Measurements from ENCODE around the gene ADAMTS17. TPM values are rescaled to one million over a fixed set of nuclear protein-coding genes. Genes with fewer than 3 reads are reported as not detected.

Gene ADAMTS17
- total RNA-seq, 1 experiment from 2014 or later, result 7.7 TPM

DNA sequence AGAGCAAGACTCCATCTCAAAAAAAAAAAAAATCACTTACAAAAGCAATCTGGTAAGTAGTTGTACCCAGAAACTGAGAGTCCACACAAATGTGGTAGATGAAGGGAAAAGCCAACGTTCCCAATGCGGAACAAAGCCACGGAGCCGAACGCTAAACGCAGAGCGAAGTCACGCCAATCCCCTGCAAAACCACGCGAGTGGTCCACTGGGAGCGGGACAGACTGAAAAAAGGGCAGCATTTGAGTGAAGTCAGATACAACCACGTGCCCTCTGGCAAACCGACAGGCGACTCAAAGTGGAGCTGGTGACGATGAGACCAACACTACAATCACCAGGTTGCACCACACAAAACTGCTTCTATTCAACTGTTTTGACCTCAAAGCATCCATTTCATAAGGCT is 362.4 kb downstream of the ADAMTS17 start:
- no peak for DNase-seq (ENCODE audit: unreplicated experiment)
- no peaks in the 10 kb centered on the region for H3K36me3 Mint-ChIP-seq (ENCODE audit: insufficient read depth, unreplicated experiment)
- H3K27ac Mint-ChIP-seq (ENCODE audit: low read depth, unreplicated experiment), result no peak overlapping the region
- no peaks in the 10 kb centered on the region for H3K9me3 Mint-ChIP-seq (ENCODE audit: unreplicated experiment)
- ChIA-PET CTCF (interaction anchor here (1.1 to 1.3 kb wide), 2 partner anchors 18 to 330 kb away, joined by 3 read pairs; no protein-coding TSS in a partner anchor), POLR2A (interaction anchor here (0.6 kb wide), 1 partner anchor 99 kb away, joined by 3 read pairs; no protein-coding TSS in a partner anchor)
- intact Hi-C loops (cut with micrococcal nuclease), result loop anchor here (5.0 kb wide), 1 partner anchor 358 kb away; no protein-coding TSS in a partner anchor
- BruUV-seq (replicated peaks), result no TSS peak
- TF ChIP-seq, protein P1, sequence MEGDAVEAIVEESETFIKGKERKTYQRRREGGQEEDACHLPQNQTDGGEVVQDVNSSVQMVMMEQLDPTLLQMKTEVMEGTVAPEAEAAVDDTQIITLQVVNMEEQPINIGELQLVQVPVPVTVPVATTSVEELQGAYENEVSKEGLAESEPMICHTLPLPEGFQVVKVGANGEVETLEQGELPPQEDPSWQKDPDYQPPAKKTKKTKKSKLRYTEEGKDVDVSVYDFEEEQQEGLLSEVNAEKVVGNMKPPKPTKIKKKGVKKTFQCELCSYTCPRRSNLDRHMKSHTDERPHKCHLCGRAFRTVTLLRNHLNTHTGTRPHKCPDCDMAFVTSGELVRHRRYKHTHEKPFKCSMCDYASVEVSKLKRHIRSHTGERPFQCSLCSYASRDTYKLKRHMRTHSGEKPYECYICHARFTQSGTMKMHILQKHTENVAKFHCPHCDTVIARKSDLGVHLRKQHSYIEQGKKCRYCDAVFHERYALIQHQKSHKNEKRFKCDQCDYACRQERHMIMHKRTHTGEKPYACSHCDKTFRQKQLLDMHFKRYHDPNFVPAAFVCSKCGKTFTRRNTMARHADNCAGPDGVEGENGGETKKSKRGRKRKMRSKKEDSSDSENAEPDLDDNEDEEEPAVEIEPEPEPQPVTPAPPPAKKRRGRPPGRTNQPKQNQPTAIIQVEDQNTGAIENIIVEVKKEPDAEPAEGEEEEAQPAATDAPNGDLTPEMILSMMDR (IDR thresholded peaks at IDR 0.05; ENCODE audit: unreplicated experiment), result no peak
- no peaks in the 10 kb centered on the region for H3K27me3 Mint-ChIP-seq (ENCODE audit: insufficient read depth, unreplicated experiment)
- no peak overlapping the region for H3K4me3 Mint-ChIP-seq (ENCODE audit: unreplicated experiment)
- H3K4me1 Mint-ChIP-seq (ENCODE audit: insufficient read depth, unreplicated experiment), result peaks cover 20% of the 10 kb centered on the region

DNA sequence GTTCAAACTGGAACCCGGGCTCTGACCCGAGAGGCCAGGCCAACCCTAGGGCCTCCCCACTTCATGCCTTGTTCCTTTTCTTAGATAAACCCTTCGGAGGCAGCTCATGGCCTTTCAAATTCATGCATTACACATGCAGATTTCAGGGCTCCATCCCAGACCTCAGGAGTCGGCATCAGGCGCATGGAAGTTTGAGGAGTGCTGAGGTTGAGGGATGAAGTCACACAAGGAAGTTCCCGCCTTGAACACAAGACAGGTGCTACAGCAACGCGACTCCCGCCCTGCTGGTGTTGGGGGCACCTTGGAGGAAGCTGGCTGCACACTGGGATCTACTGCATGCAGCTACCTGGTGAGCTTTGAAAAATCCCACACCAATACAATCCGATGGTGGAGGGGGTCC is 363.3 kb downstream of the ADAMTS17 start:
- no peak for DNase-seq (ENCODE audit: unreplicated experiment)
- H3K36me3 Mint-ChIP-seq (ENCODE audit: insufficient read depth, unreplicated experiment), result no peaks in the 10 kb centered on the region
- ChIA-PET CTCF (interaction anchor here (1.1 to 1.3 kb wide), 2 partner anchors 17 to 331 kb away, joined by 3 read pairs; no protein-coding TSS in a partner anchor), POLR2A (interaction anchor here (0.5 to 1.6 kb wide), 2 partner anchors 16 to 180 kb away, joined by 3 to 4 read pairs; no protein-coding TSS in a partner anchor)
- no peaks in the 10 kb centered on the region for H3K27me3 Mint-ChIP-seq (ENCODE audit: insufficient read depth, unreplicated experiment)
- intact Hi-C loops (cut with micrococcal nuclease), result loop anchor here (5.0 kb wide), 1 partner anchor 359 kb away; no protein-coding TSS in a partner anchor
- no peaks in the 10 kb centered on the region for H3K9me3 Mint-ChIP-seq (ENCODE audit: unreplicated experiment)
- peaks cover 20% of the 10 kb centered on the region for H3K4me1 Mint-ChIP-seq (ENCODE audit: insufficient read depth, unreplicated experiment)
- TF ChIP-seq, protein P1 (IDR thresholded peaks at IDR 0.05; ENCODE audit: unreplicated experiment), result no peak
- H3K27ac Mint-ChIP-seq (ENCODE audit: low read depth, unreplicated experiment), result no peak overlapping the region
- H3K4me3 Mint-ChIP-seq (ENCODE audit: unreplicated experiment), result no peak overlapping the region
- BruUV-seq (replicated peaks), result no TSS peak

DNA sequence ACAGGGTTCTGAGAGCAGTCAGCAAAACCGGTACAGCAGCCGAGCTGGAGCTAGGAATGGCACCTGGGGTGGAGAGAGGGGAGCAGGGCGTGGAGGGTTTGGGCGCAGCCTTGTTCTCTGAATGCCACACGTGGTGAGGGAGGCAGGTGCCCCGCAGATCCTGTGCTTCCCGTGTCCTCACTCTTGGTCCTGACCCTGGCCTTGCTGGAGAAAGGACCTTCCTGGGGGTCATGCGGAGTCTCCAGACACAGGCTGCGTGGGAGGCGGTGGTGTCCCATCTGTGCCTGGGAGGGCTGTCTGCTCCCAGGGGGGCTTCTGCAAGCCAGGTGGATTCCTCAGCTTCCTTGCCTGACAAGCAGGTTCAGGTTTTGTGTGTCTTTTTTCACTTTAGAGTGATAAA is 363.8 kb downstream of the ADAMTS17 start:
- DNase-seq (ENCODE audit: unreplicated experiment), result no peak
- intact Hi-C loops (cut with micrococcal nuclease), result loop anchor here (5.0 kb wide), 1 partner anchor 359 kb away; no protein-coding TSS in a partner anchor
- ChIA-PET POLR2A (interaction anchor here (1.0 to 1.7 kb wide), 3 partner anchors 9 to 21 kb away, joined by 3 to 9 read pairs (median 4); no protein-coding TSS in a partner anchor), CTCF (no interaction called here)
- H3K9me3 Mint-ChIP-seq (ENCODE audit: unreplicated experiment), result no peaks in the 10 kb centered on the region
- TF ChIP-seq, protein P1 (IDR thresholded peaks at IDR 0.05; ENCODE audit: unreplicated experiment), result no peak
- no peak overlapping the region for H3K4me3 Mint-ChIP-seq (ENCODE audit: unreplicated experiment)
- no peak overlapping the region for H3K27ac Mint-ChIP-seq (ENCODE audit: low read depth, unreplicated experiment)
- H3K4me1 Mint-ChIP-seq (ENCODE audit: insufficient read depth, unreplicated experiment), result peaks cover 20% of the 10 kb centered on the region
- no peaks in the 10 kb centered on the region for H3K27me3 Mint-ChIP-seq (ENCODE audit: insufficient read depth, unreplicated experiment)
- BruUV-seq (replicated peaks), result no TSS peak
- H3K36me3 Mint-ChIP-seq (ENCODE audit: insufficient read depth, unreplicated experiment), result no peaks in the 10 kb centered on the region

DNA sequence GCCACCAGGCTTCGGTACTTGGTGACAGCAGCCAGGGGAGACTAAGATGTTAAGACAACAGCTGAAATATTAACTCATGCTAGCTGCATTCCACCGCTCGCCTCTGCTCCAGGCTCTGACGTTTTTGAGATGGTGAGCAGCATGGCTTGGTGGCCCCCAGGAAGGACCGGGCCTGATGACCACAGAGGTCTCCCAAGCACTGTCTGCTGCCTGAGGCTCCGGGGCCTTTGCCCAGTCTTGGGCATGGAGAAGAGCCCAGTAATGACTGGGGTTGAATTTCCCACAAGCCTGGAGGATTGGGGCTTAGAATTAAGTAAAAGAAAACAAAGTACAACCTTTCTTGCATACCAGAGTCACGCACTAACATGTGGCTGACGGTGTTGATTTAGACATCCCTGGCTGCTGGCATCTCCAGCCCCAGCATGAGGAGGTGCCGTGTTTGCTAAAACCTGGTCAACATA is 364.9 kb downstream of the ADAMTS17 start:
- peak; percentile 86 for DNase-seq (ENCODE audit: unreplicated experiment)
- H3K36me3 Mint-ChIP-seq (ENCODE audit: insufficient read depth, unreplicated experiment), result no peaks in the 10 kb centered on the region
- ChIA-PET POLR2A (interaction anchor here (0.6 to 1.7 kb wide), 4 partner anchors 8 to 583 kb away, joined by 3 to 9 read pairs (median 4); no protein-coding TSS in a partner anchor), CTCF (no interaction called here)
- H3K9me3 Mint-ChIP-seq (ENCODE audit: unreplicated experiment), result no peaks in the 10 kb centered on the region
- no peak overlapping the region for H3K4me3 Mint-ChIP-seq (ENCODE audit: unreplicated experiment)
- H3K27me3 Mint-ChIP-seq (ENCODE audit: insufficient read depth, unreplicated experiment), result no peaks in the 10 kb centered on the region
- no TSS peak for BruUV-seq (replicated peaks)
- TF ChIP-seq, protein P1 (IDR thresholded peaks at IDR 0.05; ENCODE audit: unreplicated experiment), result no peak
- H3K4me1 Mint-ChIP-seq (ENCODE audit: insufficient read depth, unreplicated experiment), result peaks cover 20% of the 10 kb centered on the region
- intact Hi-C loops (cut with micrococcal nuclease), result loop anchor here (5.0 kb wide), 1 partner anchor 360 kb away; no protein-coding TSS in a partner anchor
- peak overlapping the region; percentile 84 for H3K27ac Mint-ChIP-seq (ENCODE audit: low read depth, unreplicated experiment)

All from MCF 10A (cell line).